Glutamatergic neuron (in vitro differentiated cells): ENCODE measurements around the gene GCDH. TPM values are rescaled to one million over a fixed set of nuclear protein-coding genes. Genes with fewer than 3 reads are reported as not detected.

Experiments used
- DNase-seq: peaks from one replicate; pipeline ENCODE4 v3.0.0; 2022
- H3K27ac Mint-ChIP-seq: one replicate; pipeline ENCODE4 v1.8.0; 2020; ENCODE audit warnings: mild to moderate bottlenecking, mixed read lengths, inconsistent platforms; ENCODE audit not compliant: unreplicated experiment
- H3K27me3 Mint-ChIP-seq: one replicate; pipeline ENCODE4 v1.8.0; 2020; ENCODE audit warnings: mild to moderate bottlenecking, moderate library complexity, mixed read lengths, inconsistent platforms; ENCODE audit not compliant: unreplicated experiment
- H3K36me3 Mint-ChIP-seq: one replicate; pipeline ENCODE4 v1.8.0; 2020; ENCODE audit warnings: mild to moderate bottlenecking, mixed read lengths, inconsistent platforms; ENCODE audit not compliant: unreplicated experiment
- H3K4me1 Mint-ChIP-seq: one replicate; pipeline ENCODE4 v1.8.0; 2020; ENCODE audit warnings: mild to moderate bottlenecking, low read depth, mixed read lengths, inconsistent platforms; ENCODE audit not compliant: unreplicated experiment
- H3K4me3 Mint-ChIP-seq: one replicate; pipeline ENCODE4 v1.8.0; 2020; ENCODE audit warnings: mild to moderate bottlenecking, mixed read lengths, inconsistent platforms; ENCODE audit not compliant: unreplicated experiment
- H3K9me3 Mint-ChIP-seq: one replicate; pipeline ENCODE4 v1.8.0; 2020; ENCODE audit warnings: mild to moderate bottlenecking, moderate library complexity, mixed read lengths, inconsistent platforms; ENCODE audit not compliant: unreplicated experiment
- CTCF ChIP-seq: fragments of 200-600 bp; sonication (generic); IDR thresholded peaks from one replicate; pipeline ENCODE4 v1.5.0; 2021; ENCODE audit not compliant: partially characterized antibody, unreplicated experiment
- total RNA-seq: library from RNA; stranded (reverse); fragmentation: NEBNext Ultra II Directional; extraction: Animal tissue kit (Norgen Biotek cat#: 25700); gene quantifications from one replicate; pipeline ENCODE4 v1.2.1, GENCODE V29; 2021; ENCODE audit not compliant: unreplicated experiment

The GCDH gene
- total RNA-seq, 1 donor from 2014 or later = 34.2 TPM

GRCh38 chr19:12940897-12941296 lies 49.9 kb downstream of the GCDH start:
- no peak for TF ChIP-seq CTCF
- Mint-ChIP-seq H3K27ac (no peak overlapping the region), H3K4me3 (no peak overlapping the region), H3K36me3 (no peaks in the 10 kb centered on the region), H3K27me3 (peaks cover 26% of the 10 kb centered on the region), H3K9me3 (peaks cover 11% of the 10 kb centered on the region), H3K4me1 (peaks cover 14% of the 10 kb centered on the region)
- DNase-seq = no peak

GRCh38 chr19:12943437-12944044 lies 52.6 kb downstream of the GCDH start:
- H3K9me3 Mint-ChIP-seq = peaks cover 18% of the 10 kb centered on the region
- H3K4me3 Mint-ChIP-seq = peak overlapping the region; percentile 12
- no peak for DNase-seq
- peaks cover 22% of the 10 kb centered on the region for H3K4me1 Mint-ChIP-seq
- H3K36me3 Mint-ChIP-seq = no peaks in the 10 kb centered on the region
- peaks cover 22% of the 10 kb centered on the region for H3K27me3 Mint-ChIP-seq
- no peak for TF ChIP-seq CTCF
- peak overlapping the region; percentile 73 for H3K27ac Mint-ChIP-seq

GRCh38 chr19:12944104-12944674 lies 53.2 kb downstream of the GCDH start:
- H3K27me3 Mint-ChIP-seq = peaks cover 19% of the 10 kb centered on the region

GRCh38 chr19:12945479-12946091 lies 54.6 kb downstream of the GCDH start, which contains the start of gene RAD23A:
TSS of gene RAD23A (plus strand) at chr19:12945862. CDS start at chr19:12945949, 87 bp downstream.
- TF ChIP-seq CTCF = no peak
- peak within 1 kb of the TSS; percentile 84 for H3K27ac Mint-ChIP-seq
- peaks cover 12% of the 10 kb centered on the region for H3K4me1 Mint-ChIP-seq
- peak; percentile 100 for DNase-seq
- H3K27me3 Mint-ChIP-seq = peaks cover 14% of the 10 kb centered on the region
- peak within 1 kb of the TSS; percentile 92 for H3K4me3 Mint-ChIP-seq
- H3K9me3 Mint-ChIP-seq = peaks cover 19% of the 10 kb centered on the region
- no peaks in the 10 kb centered on the region for H3K36me3 Mint-ChIP-seq

More at GRCh38 chr19:12944104-12944674, 53.2 kb downstream of the GCDH start:
- Mint-ChIP-seq H3K4me3 (no peak overlapping the region), H3K4me1 (peaks cover 22% of the 10 kb centered on the region), H3K36me3 (no peaks in the 10 kb centered on the region), H3K27ac (peak overlapping the region; percentile 38), H3K9me3 (peaks cover 16% of the 10 kb centered on the region)
- DNase-seq = no peak
- no peak for TF ChIP-seq CTCF
